ENCODE data around the gene CLCN4. TPM values are rescaled to one million over a fixed set of nuclear protein-coding genes. Genes with fewer than 3 reads are reported as not detected.

CLCN4 gene
- total RNA-seq, 1 donor from 2014 or later, result 1.2 TPM

- intact Hi-C loops (cut with DNase I), result no loop called here
- Histone ChIP-seq H3K27me3 (no peaks in the 10 kb centered on the region), H3K27ac (no peak overlapping the region), H3K4me3 (no peak overlapping the region), H3K4me1 (no peaks in the 10 kb centered on the region), H3K36me3 (no peaks in the 10 kb centered on the region), H3K9me3 (no peaks in the 10 kb centered on the region)
- TF ChIP-seq CTCF (IDR thresholded peaks at IDR 0.05) (no peak), POLR2AphosphoS5 (IDR thresholded peaks at IDR 0.05; ENCODE audit: insufficient read depth in 1 of 2, low read depth in 1 of 2) (no peak)
- DNase-seq (ENCODE audit: extremely low spot score in 2 of 2), result no peak
Measured at GRCh38 chrX:10208281-10208856, 51.6 kb downstream of the CLCN4 start.

- Histone ChIP-seq H3K27ac (no peak overlapping the region), H3K27me3 (no peaks in the 10 kb centered on the region), H3K4me3 (no peak overlapping the region), H3K9me3 (no peaks in the 10 kb centered on the region), H3K4me1 (no peaks in the 10 kb centered on the region), H3K36me3 (no peaks in the 10 kb centered on the region)
- TF ChIP-seq POLR2A (IDR thresholded peaks at IDR 0.05) (no peak), POLR2AphosphoS5 (IDR thresholded peaks at IDR 0.05; ENCODE audit: insufficient read depth in 1 of 2, low read depth in 1 of 2) (no peak), CTCF (IDR thresholded peaks at IDR 0.05) (no peak)
- intact Hi-C loops (cut with DNase I), result no loop called here
- DNase-seq (ENCODE audit: extremely low spot score in 2 of 2), result no peak
Measured at GRCh38 chrX:10208953-10209352, 52.2 kb downstream of the CLCN4 start.

- no peaks in the 10 kb centered on the region for H3K4me1 ChIP-seq
- no peak overlapping the region for H3K27ac ChIP-seq
- no peaks in the 10 kb centered on the region for H3K27me3 ChIP-seq
- intact Hi-C loops (cut with DNase I), result no loop called here
- no peak overlapping the region for H3K4me3 ChIP-seq
- TF ChIP-seq CTCF (IDR thresholded peaks at IDR 0.05), result no peak
- no peak for TF ChIP-seq POLR2AphosphoS5 (IDR thresholded peaks at IDR 0.05; ENCODE audit: insufficient read depth in 1 of 2, low read depth in 1 of 2)
- no peak for TF ChIP-seq POLR2A (IDR thresholded peaks at IDR 0.05)
- no peaks in the 10 kb centered on the region for H3K36me3 ChIP-seq
- DNase-seq (ENCODE audit: extremely low spot score in 2 of 2), result no peak
- no peaks in the 10 kb centered on the region for H3K9me3 ChIP-seq
Measured at GRCh38 chrX:10212395-10212794, 55.6 kb downstream of the CLCN4 start.

- TF ChIP-seq CTCF (IDR thresholded peaks at IDR 0.05) (no peak), POLR2A (IDR thresholded peaks at IDR 0.05) (no peak), POLR2AphosphoS5 (IDR thresholded peaks at IDR 0.05; ENCODE audit: insufficient read depth in 1 of 2, low read depth in 1 of 2) (no peak)
- Histone ChIP-seq H3K4me1 (no peaks in the 10 kb centered on the region), H3K9me3 (no peaks in the 10 kb centered on the region), H3K4me3 (no peak overlapping the region), H3K27me3 (no peaks in the 10 kb centered on the region), H3K27ac (no peak overlapping the region), H3K36me3 (no peaks in the 10 kb centered on the region)
- DNase-seq (ENCODE audit: extremely low spot score in 2 of 2), result no peak
- intact Hi-C loops (cut with DNase I), result no loop called here
Measured at GRCh38 chrX:10213716-10214115, 56.9 kb downstream of the CLCN4 start.

- H3K27ac ChIP-seq, result no peak overlapping the region
- TF ChIP-seq POLR2A (IDR thresholded peaks at IDR 0.05) (no peak), CTCF (IDR thresholded peaks at IDR 0.05) (no peak), POLR2AphosphoS5 (IDR thresholded peaks at IDR 0.05; ENCODE audit: insufficient read depth in 1 of 2, low read depth in 1 of 2) (no peak)
- DNase-seq (ENCODE audit: extremely low spot score in 2 of 2), result no peak
- no peaks in the 10 kb centered on the region for H3K36me3 ChIP-seq
- intact Hi-C loops (cut with DNase I), result no loop called here
- H3K4me1 ChIP-seq, result no peaks in the 10 kb centered on the region
- no peaks in the 10 kb centered on the region for H3K27me3 ChIP-seq
- no peaks in the 10 kb centered on the region for H3K9me3 ChIP-seq
- H3K4me3 ChIP-seq, result no peak overlapping the region
Measured at GRCh38 chrX:10216208-10216607, 59.4 kb downstream of the CLCN4 start.

Measured in vagina (tissue), 2 donors.